Measurements from ENCODE around the gene ANKRD2. TPM values are rescaled to one million over a fixed set of nuclear protein-coding genes. Genes with fewer than 3 reads are reported as not detected.

ANKRD2 gene
- total and polyA plus RNA-seq, 10 of the 15 experiments (the other 5 are each of a cell fraction or from before 2014, with no cell fraction given): 0.18 to 0.23 TPM; not detected in 8

GRCh38 chr10:97627731-97628130 is 55.2 kb downstream of the ANKRD2 start:
- no peak overlapping the region for H2AFZ ChIP-seq (ENCODE audit: control insufficient read depth, low read depth, low read length)
- H3K27ac ChIP-seq (ENCODE audit: control insufficient read depth, insufficient read depth): no peak overlapping the region
- 31% methylated on average over 4 of the region's 4 CpGs for WGBS (ENCODE audit: insufficient coverage, insufficient replicate concordance, low lambda C conversion rate, missing lambda C conversion rate)
- H3K4me2 ChIP-seq (ENCODE audit: control insufficient read depth, insufficient read depth): no peak overlapping the region
- no peak for TF ChIP-seq HDAC6 (IDR thresholded peaks at IDR 0.05; ENCODE audit: unreplicated experiment)
- no peak for TF ChIP-seq MTA3 (IDR thresholded peaks at IDR 0.05; ENCODE audit: borderline replicate concordance, low read length)
- TF ChIP-seq RUNX3 (IDR thresholded peaks at IDR 0.05; ENCODE audit: low read length): no peak
- no peak for TF ChIP-seq CUX1 (IDR thresholded peaks at IDR 0.05; ENCODE audit: insufficient replicate concordance, low read depth, low read length)
- TF ChIP-seq KDM1A (IDR thresholded peaks at IDR 0.05; ENCODE audit: borderline replicate concordance): no peak
- no peak for TF ChIP-seq SMAD5 (IDR thresholded peaks at IDR 0.05; ENCODE audit: low read depth)
- TF ChIP-seq PAX5 (IDR thresholded peaks at IDR 0.05; ENCODE audit: borderline replicate concordance, low read depth, low read length): no peak
- no peak for TF ChIP-seq ZNF274 (IDR thresholded peaks at IDR 0.05; ENCODE audit: insufficient read depth, insufficient read length)
- no peak for TF ChIP-seq SPI1 (IDR thresholded peaks at IDR 0.05; ENCODE audit: borderline replicate concordance, insufficient read depth, low read depth, low read length)
- TF ChIP-seq MEF2B (IDR thresholded peaks at IDR 0.05; ENCODE audit: partially characterized antibody, poor library complexity, severe bottlenecking): no peak
- no peak for TF ChIP-seq NFXL1 (IDR thresholded peaks at IDR 0.05; ENCODE audit: borderline replicate concordance)
- no peak for ATAC-seq
- H3K9ac ChIP-seq (ENCODE audit: control insufficient read depth, insufficient read depth, low read length): no peak overlapping the region
- no peaks in the 10 kb centered on the region for H3K36me3 ChIP-seq (ENCODE audit: control insufficient read depth in 2 of 2, insufficient read depth in 2 of 2, low read length in 1 of 2)
- no peaks in the 10 kb centered on the region for H3K27me3 ChIP-seq (replicated peaks in 1 of 2; ENCODE audit: control insufficient read depth in 2 of 2, insufficient read depth in 2 of 2, low read length in 1 of 2)
- no peaks in the 10 kb centered on the region for H4K20me1 ChIP-seq (ENCODE audit: control insufficient read depth, insufficient read depth)
- no peaks in the 10 kb centered on the region for H3K79me2 ChIP-seq (ENCODE audit: control insufficient read depth, insufficient read depth, low read length)
- no peak overlapping the region for H3K4me3 ChIP-seq
- intact Hi-C loops (cut with micrococcal nuclease; ENCODE audit: unreplicated experiment) (no loop called here), in situ Hi-C loops (cut with MboI) (no loop called here)
- no peaks in the 10 kb centered on the region for H3K4me1 ChIP-seq (ENCODE audit: control insufficient read depth, insufficient read depth, low read length)
- POLR2A ChIA-PET: no interaction called here
- RAD21 ChIA-PET (ENCODE audit: unreplicated experiment): no interaction called here
- no peaks in the 10 kb centered on the region for H3K9me3 ChIP-seq (replicated peaks; ENCODE audit: control insufficient read depth, insufficient read depth, low read length)
- CTCF ChIA-PET: no interaction called here
- no peak for DNase-seq (ENCODE audit: low read depth, low spot score)
- FAIRE-seq: no peak
- BruUV-seq (replicated peaks): no TSS peak
- SMC1A ChIA-PET (ENCODE audit: uncharacterized antibody, unreplicated experiment): no interaction called here

All from GM12878 (cell line).